H9 (cell line): ENCODE data around the gene WDR33. TPM values are rescaled to one million over a fixed set of nuclear protein-coding genes. Genes with fewer than 3 reads are reported as not detected.

Experiments used
- DNase-seq: peaks from one replicate; pipeline ENCODE4 v3.0.0-alpha.2; 2017
- H2AFZ ChIP-seq: one replicate; pipeline ENCODE4 v1.6.1; 2013; ENCODE audit warnings: mild to moderate bottlenecking, low read length, control low read depth, moderate library complexity
- H2AK5ac ChIP-seq: 2 replicates; pipeline ENCODE4 v1.6.1; 2013; ENCODE audit warnings: low read length, control low read depth, mixed read lengths; ENCODE audit not compliant: insufficient read length
- H2BK120ac ChIP-seq: one replicate; pipeline ENCODE4 v1.6.1; 2013; ENCODE audit warnings: low read depth, mild to moderate bottlenecking, low read length, control low read depth, inconsistent platforms; ENCODE audit not compliant: poor library complexity, severe bottlenecking
- H2BK12ac ChIP-seq: 2 replicates; pipeline ENCODE4 v1.6.1; 2013; ENCODE audit warnings: low read length, control low read depth, mixed read lengths, low read depth; ENCODE audit not compliant: insufficient read length
- H2BK15ac ChIP-seq: 2 replicates; pipeline ENCODE4 v1.6.1; 2013; ENCODE audit warnings: low read depth, low read length, control low read depth
- H2BK20ac ChIP-seq: one replicate; pipeline ENCODE4 v1.6.1; 2013; ENCODE audit warnings: low read depth, mild to moderate bottlenecking, low read length, control low read depth, inconsistent platforms; ENCODE audit not compliant: poor library complexity, severe bottlenecking
- H2BK5ac ChIP-seq: 2 replicates; pipeline ENCODE4 v1.6.1; 2013; ENCODE audit warnings: low read length, control low read depth, mixed read lengths; ENCODE audit not compliant: insufficient read length
- H3K14ac ChIP-seq: 2 replicates; pipeline ENCODE4 v1.6.1; 2013; ENCODE audit warnings: low read length, control low read depth; ENCODE audit not compliant: insufficient read depth
- H3K18ac ChIP-seq: 2 replicates; pipeline ENCODE4 v1.6.1; 2013; ENCODE audit warnings: low read depth, mild to moderate bottlenecking, mixed read lengths, low read length, control low read depth; ENCODE audit not compliant: insufficient read length
- H3K23ac ChIP-seq: 2 replicates; pipeline ENCODE4 v1.6.1; 2013; ENCODE audit warnings: low read length, control low read depth, mixed read lengths, low read depth; ENCODE audit not compliant: insufficient read length
- H3K23me2 ChIP-seq: 2 replicates; pipeline ENCODE4 v1.6.1; 2013; ENCODE audit warnings: low read depth, mild to moderate bottlenecking, mixed read lengths, low read length, control low read depth; ENCODE audit not compliant: insufficient read length, poor library complexity, severe bottlenecking
- H3K27ac ChIP-seq: 2 replicates; pipeline ENCODE4 v1.5.1; 2013; ENCODE audit warnings: low read length, control low read depth, mixed read lengths, low read depth; ENCODE audit not compliant: insufficient read length
- H3K27me3 ChIP-seq: 2 replicates; pipeline ENCODE4 v1.6.1; 2013; ENCODE audit warnings: low read length, control low read depth, inconsistent platforms; ENCODE audit not compliant: insufficient read depth
- H3K4ac ChIP-seq: 2 replicates; pipeline ENCODE4 v1.6.1; 2013; ENCODE audit warnings: low read depth, mild to moderate bottlenecking, control low read depth, inconsistent platforms, low read length, moderate library complexity
- H3K4me1 ChIP-seq: 2 replicates; pipeline ENCODE4 v1.6.1; 2013; ENCODE audit warnings: low read length, control low read depth, inconsistent platforms; ENCODE audit not compliant: insufficient read depth
- H3K4me2 ChIP-seq: 2 replicates; pipeline ENCODE4 v1.6.1; 2013; ENCODE audit warnings: low read length, control low read depth, mixed read lengths; ENCODE audit not compliant: insufficient read length, insufficient read depth
- H3K56ac ChIP-seq: 2 replicates; pipeline ENCODE4 v1.6.1; 2013; ENCODE audit warnings: low read depth, mild to moderate bottlenecking, mixed read lengths, low read length, control low read depth; ENCODE audit not compliant: insufficient read length
- H3K79me1 ChIP-seq: 2 replicates; pipeline ENCODE4 v1.6.1; 2013; ENCODE audit warnings: low read depth, mild to moderate bottlenecking, moderate library complexity, low read length, control low read depth, inconsistent platforms; ENCODE audit not compliant: insufficient read depth, poor library complexity, severe bottlenecking
- H3K79me2 ChIP-seq: 2 replicates; pipeline ENCODE4 v1.6.1; 2013; ENCODE audit warnings: low read length, control low read depth, inconsistent platforms; ENCODE audit not compliant: insufficient read depth
- H3K9ac ChIP-seq: 2 replicates; pipeline ENCODE4 v1.6.1; 2013; ENCODE audit warnings: low read length, control low read depth, mixed read lengths; ENCODE audit not compliant: insufficient read length; ENCODE audit errors: extremely low read depth
- H3K9me3 ChIP-seq: one replicate; pipeline ENCODE4 v1.6.1; 2013; ENCODE audit warnings: low read depth, low read length, inconsistent platforms; ENCODE audit not compliant: control insufficient read depth
- H3T11ph ChIP-seq: one replicate; pipeline ENCODE4 v1.6.1; 2013; ENCODE audit warnings: mild to moderate bottlenecking, low read length, control low read depth, inconsistent platforms
- H4K20me1 ChIP-seq: one replicate; pipeline ENCODE4 v1.6.1; 2013; ENCODE audit not compliant: control insufficient read depth, insufficient read length, insufficient read depth
- H4K5ac ChIP-seq: 2 replicates; pipeline ENCODE4 v1.6.1; 2013; ENCODE audit warnings: low read depth, mild to moderate bottlenecking, mixed read lengths, low read length, control low read depth; ENCODE audit not compliant: insufficient read length
- H4K8ac ChIP-seq: replicated peaks from 2 replicates; pipeline ENCODE4 v1.6.1; 2013; ENCODE audit warnings: low read length, control low read depth, mixed read lengths, low read depth; ENCODE audit not compliant: insufficient read length
- H4K91ac ChIP-seq: 2 replicates; pipeline ENCODE4 v1.6.1; 2013; ENCODE audit warnings: low read depth, mild to moderate bottlenecking, moderate library complexity, mixed read lengths, low read length, control low read depth; ENCODE audit not compliant: insufficient read length
- H3K27ac Mint-ChIP-seq, 3 experiments: 2 replicates in 2 of 3; 3 replicates in 1 of 3; pipeline ENCODE4 v1.8.0; 2020 to 2021; ENCODE audit warnings: mixed read lengths in 3 of 3, mild to moderate bottlenecking in 1 of 3, moderate library complexity in 1 of 3
- H3K27me3 Mint-ChIP-seq: 2 replicates; pipeline ENCODE4 v1.8.0; 2021; ENCODE audit warnings: low read depth, mild to moderate bottlenecking, moderate library complexity, mixed read lengths
- H3K36me3 Mint-ChIP-seq, 3 experiments: 2 replicates in 2 of 3; 3 replicates in 1 of 3; pipeline ENCODE4 v1.8.0; 2020 to 2021; ENCODE audit warnings: low read depth in 3 of 3, mixed read lengths in 3 of 3; ENCODE audit not compliant: insufficient read depth in 1 of 3
- H3K4me1 Mint-ChIP-seq, 2 experiments: 2 replicates each; pipeline ENCODE4 v1.8.0; 2020; ENCODE audit warnings: mixed read lengths in 2 of 2
- H3K4me3 Mint-ChIP-seq, 2 experiments: 2 replicates in 1 of 2; 3 replicates in 1 of 2; pipeline ENCODE4 v1.8.0; 2020 to 2021; ENCODE audit warnings: mild to moderate bottlenecking in 2 of 2, mixed read lengths in 2 of 2, moderate library complexity in 1 of 2
- H3K9me3 Mint-ChIP-seq, 2 experiments: 2 replicates in 1 of 2; 3 replicates in 1 of 2; pipeline ENCODE4 v1.8.0; 2020; ENCODE audit warnings: mild to moderate bottlenecking in 2 of 2, mixed read lengths in 2 of 2, moderate library complexity in 1 of 2
- CTCF ChIP-seq: fragments of 200-600 bp; sonication (generic); conservative IDR thresholded peaks from 3 replicates; pipeline ENCODE4 v1.8.0; 2021; ENCODE audit warnings: antibody characterized with exemption, mild to moderate bottlenecking
- WGBS: extraction: QIAGEN DNeasy Blood & Tissue Kit; methylation state at CpG from one replicate; pipeline ENCODE4 v1.1.7; 2013; ENCODE audit warnings: missing lambda C conversion rate, low lambda C conversion rate, mixed read lengths; ENCODE audit not compliant: insufficient read length; ENCODE audit errors: extremely low coverage; 5-methylcytosine and 5-hydroxymethylcytosine counted together
- total RNA-seq: library from RNA; stranded (reverse); gene quantifications from 2 replicates; pipeline ENCODE4 v1.2.1, GENCODE V29; 2021

The WDR33 gene
- total RNA-seq, 1 experiment from 2014 or later: 86.0 TPM

- peaks cover 18 to 24% of the 10 kb centered on the region in 2 experiments for H3K4me1 Mint-ChIP-seq
- Histone ChIP-seq H3K23me2 (peaks cover 5% of the 10 kb centered on the region), H3K79me2 (peaks cover 3% of the 10 kb centered on the region; the same call in 1 of the 2 replicates), H3K23ac (no peak overlapping the region), H4K5ac (no peak overlapping the region), H2AFZ (no peak overlapping the region), H2AK5ac (no peak overlapping the region), H3K18ac (no peak overlapping the region), H2BK5ac (no peak overlapping the region), H3K56ac (no peak overlapping the region), H3K4ac (no peak overlapping the region), H2BK20ac (no peak overlapping the region), H3K4me2 (no peak overlapping the region), H3K9ac (no peak overlapping the region), H3K27me3 (no peaks in the 10 kb centered on the region), H4K8ac (no peak overlapping the region), H3K27ac (no peak overlapping the region), H3K79me1 (no peaks in the 10 kb centered on the region), H4K20me1 (no peaks in the 10 kb centered on the region), H3K4me1 (peaks cover 5% of the 10 kb centered on the region; the same call in 1 of the 2 replicates), H2BK120ac (no peak overlapping the region), H3K9me3 (no peaks in the 10 kb centered on the region), H3T11ph (no peak overlapping the region), H3K14ac (no peak overlapping the region), H2BK15ac (no peak overlapping the region), H2BK12ac (no peak overlapping the region), H4K91ac (no peak overlapping the region)
- no peak for DNase-seq
- WGBS: no CpG with 5 or more reads among the region's 5 CpGs
- no peak for TF ChIP-seq CTCF
- peaks cover 0 to 4% of the 10 kb centered on the region in 2 experiments; a peak in 1 of 5 replicates for H3K9me3 Mint-ChIP-seq
- H3K36me3 Mint-ChIP-seq: peaks cover 6 to 46% (median 45%) of the 10 kb centered on the region in 3 experiments; a peak in 6 of 7 replicates
- peak overlapping the region in 1 of 2 experiments; percentile 25; a peak in 1 of 5 replicates for H3K4me3 Mint-ChIP-seq
- H3K27ac Mint-ChIP-seq: no peak overlapping the region
- peaks cover 10% of the 10 kb centered on the region for H3K27me3 Mint-ChIP-seq
Measured at GRCh38 chr2:127703282-127703681, 107.7 kb downstream of the WDR33 start.
